Medulla oblongata (tissue), 1 donor: ENCODE data around the gene TMEFF2.

Experiments used
- DNase-seq: peaks from one replicate; pipeline ENCODE4 v3.0.0-alpha.2; 2015; ENCODE audit errors: extremely low spot score

Gene TMEFF2, protein sequence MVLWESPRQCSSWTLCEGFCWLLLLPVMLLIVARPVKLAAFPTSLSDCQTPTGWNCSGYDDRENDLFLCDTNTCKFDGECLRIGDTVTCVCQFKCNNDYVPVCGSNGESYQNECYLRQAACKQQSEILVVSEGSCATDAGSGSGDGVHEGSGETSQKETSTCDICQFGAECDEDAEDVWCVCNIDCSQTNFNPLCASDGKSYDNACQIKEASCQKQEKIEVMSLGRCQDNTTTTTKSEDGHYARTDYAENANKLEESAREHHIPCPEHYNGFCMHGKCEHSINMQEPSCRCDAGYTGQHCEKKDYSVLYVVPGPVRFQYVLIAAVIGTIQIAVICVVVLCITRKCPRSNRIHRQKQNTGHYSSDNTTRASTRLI

DNA sequence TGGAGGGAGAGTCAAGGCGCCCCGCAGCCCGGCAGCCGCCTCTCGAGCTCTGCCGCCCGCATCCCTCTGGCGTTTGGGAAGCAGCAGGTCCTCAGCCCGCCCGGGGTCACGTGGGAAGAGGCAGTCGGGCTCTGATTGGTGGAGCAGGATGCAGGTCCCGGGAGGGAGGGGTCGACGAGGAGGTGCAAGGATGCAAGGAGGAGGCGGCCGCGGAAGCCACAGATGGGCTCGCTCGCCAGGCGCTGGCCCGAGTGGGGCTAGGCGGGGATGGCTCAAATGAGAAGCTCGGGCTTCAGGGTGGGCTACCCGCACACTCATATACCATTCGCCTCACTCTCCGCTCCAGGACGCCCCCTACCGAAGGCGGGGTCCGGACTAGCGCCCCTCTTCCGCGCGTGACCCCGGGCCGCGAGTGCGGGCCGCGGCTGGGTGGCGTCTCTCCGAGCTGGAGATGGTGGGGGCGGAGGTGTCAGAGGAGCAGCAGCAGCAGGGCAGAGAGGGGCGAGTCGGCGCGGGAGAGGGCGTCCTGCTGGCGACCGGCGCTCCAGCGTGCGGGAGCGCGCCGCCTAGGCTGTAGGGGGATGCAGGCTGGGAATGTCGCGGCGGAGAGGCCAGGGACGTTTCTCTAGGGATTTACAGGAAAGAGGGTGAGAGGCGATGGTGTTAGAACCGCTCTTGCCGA is at the start of gene TMEFF2:
TSS of gene TMEFF2 (minus strand) at position 68 of the 682 bp plus-strand sequence. CDS start 409 bp downstream, outside the sequence.
- peak; percentile 95 for DNase-seq

DNA sequence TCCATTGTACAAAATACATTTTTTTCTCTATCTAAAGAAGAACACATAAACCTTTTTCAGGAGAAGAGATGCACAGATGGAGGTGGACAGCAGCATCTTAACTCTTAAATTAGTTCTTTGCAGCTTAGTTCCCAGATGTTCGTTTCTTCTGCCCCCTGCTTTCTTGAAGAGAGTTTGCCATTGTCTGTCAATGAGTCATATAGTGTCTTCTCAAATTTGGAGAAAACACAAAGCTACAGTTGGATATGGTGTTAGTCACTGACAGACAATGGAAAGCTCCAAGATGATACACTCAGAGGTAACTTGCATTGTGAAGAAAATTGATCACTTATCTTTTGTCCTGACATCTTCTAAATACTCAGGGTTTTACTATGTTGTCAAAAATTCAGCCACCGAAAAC is 48.8 kb upstream of the TMEFF2 start:
- no peak for DNase-seq

DNA sequence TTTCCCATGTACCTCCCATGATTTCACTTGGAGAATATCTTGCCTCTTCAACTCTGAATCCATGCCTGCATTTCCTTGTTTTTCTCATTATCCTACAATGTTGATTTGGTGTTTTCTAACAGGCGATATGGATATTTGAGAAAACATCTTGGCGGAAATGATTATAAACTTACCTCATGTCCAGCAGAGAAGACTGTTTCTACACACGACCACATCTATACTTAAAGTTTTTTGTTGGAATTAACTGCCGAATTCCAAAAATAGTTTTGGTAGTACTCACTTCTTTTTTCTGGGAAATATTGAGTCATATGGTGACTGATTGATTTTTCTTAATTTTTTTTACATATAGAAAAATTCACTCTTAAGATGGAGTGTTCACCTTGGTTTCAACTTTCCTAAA is 41.4 kb upstream of the TMEFF2 start:
- no peak for DNase-seq

DNA sequence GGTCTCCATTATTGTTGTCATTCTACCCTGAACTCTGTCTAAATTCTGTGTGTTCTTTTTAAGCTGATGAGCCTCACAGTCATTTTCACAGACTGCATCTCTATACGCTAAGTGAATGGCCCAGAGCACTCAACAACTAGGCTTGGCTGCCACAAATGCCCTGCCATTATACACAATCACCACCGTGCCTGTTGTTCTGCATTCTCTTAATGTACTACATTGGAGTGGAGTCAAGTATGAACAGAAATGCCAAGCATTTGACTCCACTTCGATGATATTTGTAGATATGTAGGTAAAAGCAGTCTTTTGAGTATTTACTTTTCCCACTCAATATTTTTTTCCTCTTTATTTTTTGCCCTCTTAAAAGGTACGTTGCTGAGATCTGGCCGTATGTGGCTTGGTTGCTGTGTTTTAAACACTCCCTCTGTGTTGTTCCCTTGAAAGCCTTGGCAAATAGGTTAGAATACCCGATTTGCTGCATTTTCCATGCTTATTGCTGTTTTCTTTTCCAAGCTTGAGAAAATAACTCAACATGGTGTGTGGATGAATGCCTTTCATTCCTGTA is 36.2 kb upstream of the TMEFF2 start:
- no peak for DNase-seq

DNA sequence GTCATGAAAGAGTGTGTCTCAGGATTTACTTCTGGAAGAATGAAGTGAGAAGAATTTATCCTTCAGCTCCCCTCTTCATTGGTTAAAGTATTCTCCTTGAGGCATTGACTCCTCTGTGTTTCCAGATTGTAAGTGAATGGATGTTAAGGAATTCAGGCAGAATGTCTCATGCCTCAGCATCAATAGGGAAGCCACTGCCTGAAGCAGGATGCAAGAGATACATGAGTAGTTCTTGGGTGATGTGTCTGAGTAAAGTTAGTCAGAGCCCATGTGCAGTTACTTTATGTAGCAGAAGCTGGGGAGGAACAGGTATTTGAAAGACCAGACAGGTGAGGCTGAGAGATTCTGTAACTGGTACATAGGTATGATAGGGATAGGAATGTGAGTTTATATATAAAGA is 34.0 kb upstream of the TMEFF2 start:
- no peak for DNase-seq

DNA sequence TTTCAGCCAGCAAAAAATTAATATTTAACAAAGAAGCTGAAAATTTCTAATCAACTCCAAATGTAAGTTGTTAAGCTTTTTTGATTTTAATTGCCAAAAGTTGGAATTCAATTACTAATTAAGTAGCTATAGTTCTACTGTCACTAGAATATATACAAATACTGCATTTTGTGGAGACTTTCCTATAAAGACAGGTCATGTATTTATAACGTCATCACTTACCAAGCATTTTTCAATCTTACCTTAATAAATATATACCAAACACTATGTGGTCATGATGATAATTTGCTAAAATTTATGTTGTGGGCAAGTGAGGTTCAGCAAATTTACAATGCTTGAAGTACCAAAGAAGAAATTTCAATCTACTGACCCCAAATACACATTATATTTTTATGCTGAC is 24.2 kb upstream of the TMEFF2 start:
- no peak for DNase-seq

DNA sequence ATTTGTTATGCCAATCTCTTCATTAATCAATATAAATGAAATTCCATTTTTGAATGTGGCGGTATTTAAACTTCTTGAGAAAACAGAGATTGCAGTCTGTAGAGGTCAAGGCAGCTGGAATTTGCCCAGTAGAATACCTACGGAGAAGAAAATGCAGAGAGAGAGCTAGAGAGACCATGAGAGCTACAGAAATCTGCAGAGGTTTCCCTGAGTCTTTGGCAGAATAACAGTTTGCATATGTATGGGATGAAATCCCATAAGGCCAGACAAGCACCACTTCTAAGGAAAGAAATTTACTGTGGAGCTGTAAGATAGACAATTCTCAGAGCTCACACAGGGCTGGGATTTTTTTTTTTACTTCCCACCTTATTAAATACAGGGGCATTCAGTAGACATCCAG is 23.6 kb upstream of the TMEFF2 start:
- DNase-seq = no peak

DNA sequence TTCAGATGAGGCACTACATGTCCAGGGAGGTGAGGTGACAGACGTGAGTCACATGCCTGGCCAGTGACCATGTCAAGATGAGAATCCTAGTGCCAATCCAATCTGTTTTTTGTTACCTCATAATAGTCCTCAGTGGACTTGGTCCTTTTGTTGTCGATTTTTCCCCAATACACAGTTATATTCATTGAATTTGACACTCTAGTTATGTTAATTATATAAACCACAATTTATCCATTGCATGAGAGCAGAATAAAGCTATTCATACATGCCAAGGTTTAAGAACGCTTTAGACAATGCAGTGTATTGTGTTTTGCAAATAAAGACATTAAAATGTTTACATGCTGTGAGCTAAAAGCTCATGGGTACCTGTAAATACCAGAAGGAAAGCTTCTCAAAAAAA is 21.6 kb upstream of the TMEFF2 start:
- DNase-seq = peak; percentile 38

DNA sequence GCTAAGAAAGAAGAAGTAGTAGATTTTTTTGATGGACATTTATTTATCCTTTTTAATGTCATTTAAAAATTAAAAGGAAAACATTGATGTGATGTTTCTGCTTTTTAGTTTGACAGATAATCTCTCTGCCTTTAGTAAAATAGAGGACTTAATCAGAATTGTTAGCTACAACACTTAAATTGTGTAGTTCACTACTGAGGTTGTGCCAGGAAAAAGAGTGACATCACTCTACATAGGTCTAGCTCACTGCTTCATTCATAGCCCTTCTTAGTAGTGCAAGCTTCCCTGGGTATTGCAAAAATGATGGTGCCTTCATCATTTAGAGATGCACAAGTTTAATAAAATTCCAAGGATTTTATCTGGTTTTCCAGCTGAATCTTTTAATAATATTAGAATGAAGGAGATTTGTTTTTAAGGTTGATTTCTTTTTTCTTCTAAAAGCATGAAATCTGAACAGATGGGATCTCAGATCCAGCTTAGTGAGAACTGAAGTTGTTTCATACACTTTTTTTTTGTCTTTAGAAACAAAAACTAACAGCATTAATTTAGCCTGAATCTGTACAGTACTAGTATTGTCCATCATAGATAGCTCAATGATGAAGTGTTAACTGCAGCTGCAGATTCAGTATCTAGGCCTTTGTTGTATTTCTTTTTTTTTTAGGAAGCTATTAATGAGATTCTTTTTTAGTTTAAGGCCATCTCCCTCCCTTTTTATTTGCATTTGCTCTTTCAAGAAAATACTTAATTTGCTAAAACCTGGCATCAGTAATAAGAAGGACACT is 20.6 kb upstream of the TMEFF2 start:
- peak; percentile 59 for DNase-seq

DNA sequence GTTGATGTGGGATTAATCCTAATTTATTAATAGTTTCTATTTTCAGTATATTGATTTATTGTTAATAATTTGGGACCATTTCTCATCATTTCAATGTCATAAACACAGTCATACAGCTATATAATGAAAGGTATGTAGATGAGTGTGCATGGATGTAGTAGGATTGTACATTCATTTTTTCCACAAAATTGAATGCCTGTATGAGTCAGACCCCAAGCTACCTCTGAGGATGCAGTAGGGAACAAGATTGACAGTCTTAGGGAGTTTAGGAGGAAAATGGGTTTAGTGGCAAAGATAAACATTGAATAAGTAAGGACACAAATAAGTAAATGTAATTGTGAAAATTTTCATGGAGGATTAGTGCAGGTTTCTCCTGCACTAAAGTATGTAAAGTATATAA is 14.1 kb upstream of the TMEFF2 start:
- DNase-seq = no peak

DNA sequence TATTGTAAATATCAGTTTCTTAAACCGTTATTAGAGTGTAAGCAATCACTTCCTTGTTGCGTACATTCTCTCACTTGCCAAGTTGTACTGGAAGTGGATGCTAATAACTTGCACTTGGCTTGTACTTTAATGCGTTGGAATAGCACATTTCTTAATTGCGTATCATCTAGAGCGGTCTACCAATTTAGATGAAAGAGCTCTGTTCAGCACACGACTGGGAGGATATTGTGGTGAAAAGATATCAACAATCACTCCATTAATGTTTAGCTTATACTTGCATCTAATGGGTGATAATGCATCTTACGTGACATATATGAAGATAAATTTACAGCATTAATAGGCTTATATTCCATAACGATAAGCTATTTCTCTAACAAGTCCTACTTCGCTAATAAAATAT is 11.7 kb upstream of the TMEFF2 start:
- DNase-seq = no peak

DNA sequence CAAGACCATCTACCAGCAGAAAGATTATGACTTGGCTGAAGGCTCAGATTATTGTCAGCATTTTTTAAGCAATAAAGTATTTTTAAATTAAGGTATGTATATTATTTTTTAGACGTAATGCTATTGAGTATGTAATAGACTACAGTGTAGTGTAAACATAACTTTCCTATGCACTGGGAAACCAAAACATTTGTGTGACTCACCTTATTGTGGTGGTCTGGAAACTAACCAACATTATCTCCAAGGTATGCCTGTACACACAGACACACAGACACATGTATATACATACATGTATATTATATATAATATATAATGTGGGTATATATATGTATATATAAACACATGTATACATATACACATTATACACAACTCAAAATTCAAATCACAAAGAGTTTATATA is 9.1 kb upstream of the TMEFF2 start:
- DNase-seq = no peak

DNA sequence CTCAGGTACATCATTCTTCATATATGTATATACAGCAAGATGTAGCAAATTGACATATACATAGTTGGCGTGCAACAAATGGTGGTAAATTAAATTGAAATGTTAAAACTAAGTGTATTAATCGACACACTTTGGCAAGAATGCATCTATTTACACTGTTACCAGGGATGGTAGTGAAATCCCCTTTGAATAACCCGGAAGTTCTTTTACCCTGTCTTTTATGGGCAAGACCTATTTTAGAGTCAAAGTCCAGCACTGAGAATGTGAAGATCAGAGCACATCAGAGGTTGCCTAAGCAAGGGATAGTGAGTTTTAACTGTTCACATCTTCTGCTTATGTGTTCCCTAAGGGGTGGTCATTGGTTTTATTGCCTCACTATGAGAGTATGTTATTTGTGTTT is 7.6 kb upstream of the TMEFF2 start:
- DNase-seq = no peak

DNA sequence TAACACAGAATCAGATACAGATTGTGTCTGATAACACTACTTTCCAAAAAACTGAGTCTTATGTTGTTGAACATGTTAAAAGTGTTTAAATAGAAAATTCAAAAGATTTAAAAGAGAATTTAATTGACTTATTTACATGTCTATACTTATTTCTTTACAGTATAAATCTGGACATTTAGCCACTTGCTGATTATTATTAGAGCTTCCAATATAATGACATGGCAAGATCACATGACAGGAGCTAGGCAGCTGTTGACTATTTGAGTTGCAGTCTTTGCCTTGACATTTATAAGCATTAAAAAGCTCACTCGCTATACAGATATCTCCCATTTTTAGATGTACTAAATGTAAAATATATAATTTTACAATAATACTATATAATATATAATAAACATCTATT is 6.4 kb upstream of the TMEFF2 start:
- DNase-seq = no peak

DNA sequence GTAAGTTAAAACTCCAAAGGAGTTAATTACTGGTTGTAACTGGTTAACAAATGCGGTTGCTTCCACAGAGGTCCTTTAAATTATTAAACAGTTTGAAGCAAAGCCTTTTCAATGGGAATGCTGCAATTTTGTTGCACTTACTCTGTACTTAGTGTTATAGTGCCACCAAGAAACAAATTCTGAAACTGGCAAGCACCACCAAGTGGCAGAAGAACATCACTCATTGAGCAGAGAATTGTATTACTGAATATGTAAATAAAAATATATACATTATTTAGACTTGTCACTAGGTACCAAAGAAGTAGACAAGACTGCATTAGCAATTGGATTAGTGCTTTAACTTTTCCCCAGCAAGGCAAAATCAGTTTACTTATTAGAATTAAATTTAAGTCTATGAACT is 2.6 kb upstream of the TMEFF2 start:
- peak; percentile 77 for DNase-seq

DNA sequence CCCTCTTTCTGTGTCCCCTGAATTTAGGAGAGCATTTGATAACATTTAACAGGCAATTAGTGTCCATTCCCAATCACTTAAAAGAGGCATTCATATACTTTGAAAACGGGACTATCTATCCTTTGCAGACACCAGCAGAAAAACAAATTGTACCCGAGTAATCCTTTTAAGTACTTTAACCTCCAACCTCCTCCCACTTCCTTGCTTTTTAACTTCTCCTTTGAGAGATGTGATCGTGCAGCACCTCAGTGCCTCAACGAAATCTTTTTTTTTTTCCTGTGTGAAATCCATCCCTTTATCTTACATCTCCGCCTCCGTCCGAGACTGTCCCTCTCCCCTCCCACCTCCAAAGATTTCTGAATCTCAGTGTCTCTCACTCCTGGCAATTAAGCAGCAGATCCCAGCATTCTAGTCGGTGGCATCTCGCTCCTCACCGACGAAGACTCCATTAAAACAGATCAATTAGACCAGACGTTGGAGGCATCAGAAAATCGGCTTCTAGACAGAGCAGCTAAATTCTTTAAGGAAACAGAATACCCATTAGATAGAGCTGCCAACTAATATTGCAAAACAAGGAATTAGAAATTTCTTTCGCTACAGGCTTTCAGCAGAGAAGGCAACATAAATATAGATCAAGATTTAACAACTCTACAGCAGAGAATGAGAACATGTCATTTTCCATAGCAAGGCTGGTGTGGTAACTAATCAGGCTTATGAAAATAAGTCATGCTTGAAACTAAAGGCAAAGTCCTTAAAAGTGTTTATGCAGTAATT is 1.9 kb upstream of the TMEFF2 start:
- no peak for DNase-seq

DNA sequence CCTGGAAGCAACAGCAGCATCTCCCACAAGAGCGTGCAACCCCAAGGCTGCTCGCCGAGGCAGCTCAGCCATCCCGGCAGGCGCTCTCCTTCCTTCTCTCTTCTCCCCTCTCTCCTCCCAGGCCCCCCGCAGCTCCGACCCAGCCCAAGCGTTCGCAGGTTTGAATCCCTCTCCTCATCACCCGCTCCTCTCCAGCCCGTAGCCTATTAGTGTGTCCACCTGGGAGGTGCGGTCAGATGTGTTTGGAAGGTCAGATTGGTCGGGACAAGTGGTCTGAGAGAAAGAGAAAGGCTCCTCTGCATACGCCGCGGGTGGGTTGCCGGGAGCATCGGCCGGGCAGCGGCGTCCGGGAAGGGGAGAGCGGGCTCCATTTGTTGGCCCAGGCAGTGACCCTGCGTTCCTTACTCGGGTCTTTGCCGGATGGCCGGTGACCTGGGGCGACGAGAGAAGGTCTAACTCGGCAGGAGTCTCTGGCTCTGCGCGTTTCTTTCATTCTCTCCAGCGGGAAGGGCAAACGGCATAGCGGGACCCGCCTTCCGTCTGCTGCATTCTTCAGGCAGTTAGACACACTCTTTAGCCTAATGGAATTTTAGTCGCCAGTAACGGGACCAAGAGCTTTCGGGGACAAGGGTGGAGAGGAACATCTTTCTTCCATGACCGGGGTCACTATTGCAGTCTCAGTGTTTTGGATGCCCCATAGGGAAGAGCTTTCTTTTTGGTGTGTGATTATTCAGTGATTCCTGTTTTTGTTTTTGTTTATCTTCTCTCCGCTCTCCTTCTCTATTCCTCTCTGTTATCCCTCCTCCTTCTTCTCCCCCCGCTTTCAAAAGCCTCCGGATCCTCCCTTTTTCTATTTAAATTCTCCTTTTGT is 1.1 kb upstream of the TMEFF2 start:
- DNase-seq = no peak

DNA sequence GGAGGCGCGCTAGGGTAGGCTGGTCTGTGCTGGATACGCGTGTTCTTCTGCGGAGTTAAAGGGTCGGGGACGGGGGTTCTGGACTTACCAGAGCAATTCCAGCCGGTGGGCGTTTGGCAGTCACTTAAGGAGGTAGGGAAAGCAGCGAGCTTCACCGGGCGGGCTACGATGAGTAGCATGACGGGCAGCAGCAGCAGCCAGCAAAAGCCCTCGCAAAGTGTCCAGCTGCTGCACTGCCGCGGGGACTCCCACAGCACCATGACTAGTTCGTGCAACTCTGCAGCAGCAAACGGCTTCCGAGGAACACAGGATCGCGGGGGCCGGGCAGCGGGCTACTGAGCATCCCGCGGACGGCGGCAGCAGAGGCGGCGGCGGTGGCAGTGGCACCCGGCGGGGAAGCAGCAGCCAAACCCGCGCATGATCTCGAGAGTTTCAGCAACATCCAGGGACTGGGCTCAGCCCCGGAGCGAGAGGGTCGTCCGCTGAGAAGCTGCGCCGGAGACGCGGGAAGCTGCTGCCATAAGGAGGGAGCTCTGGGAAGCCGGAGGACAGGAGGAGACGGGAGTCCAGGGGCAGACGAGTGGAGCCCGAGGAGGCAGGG is 368 bp downstream of the TMEFF2 start:
- no peak for DNase-seq

DNA sequence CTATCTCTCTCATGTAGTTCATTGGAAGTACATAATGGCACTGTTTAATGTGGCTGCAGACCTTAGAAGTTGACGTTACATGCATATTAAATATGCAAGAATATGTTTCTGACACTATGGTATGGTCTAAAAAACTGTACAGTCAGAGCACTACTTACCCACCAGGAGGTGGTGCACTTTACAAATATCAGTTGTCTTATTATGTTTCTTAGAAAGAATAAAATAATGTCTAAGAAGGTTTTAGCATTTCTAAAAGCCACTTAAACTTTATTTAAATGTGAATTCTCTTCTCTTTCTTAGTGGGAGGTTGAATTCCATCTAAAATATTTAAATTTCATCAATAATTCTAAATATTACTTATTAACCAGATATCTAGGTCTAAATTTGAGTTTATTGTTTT is 4.3 kb downstream of the TMEFF2 start:
- no peak for DNase-seq

DNA sequence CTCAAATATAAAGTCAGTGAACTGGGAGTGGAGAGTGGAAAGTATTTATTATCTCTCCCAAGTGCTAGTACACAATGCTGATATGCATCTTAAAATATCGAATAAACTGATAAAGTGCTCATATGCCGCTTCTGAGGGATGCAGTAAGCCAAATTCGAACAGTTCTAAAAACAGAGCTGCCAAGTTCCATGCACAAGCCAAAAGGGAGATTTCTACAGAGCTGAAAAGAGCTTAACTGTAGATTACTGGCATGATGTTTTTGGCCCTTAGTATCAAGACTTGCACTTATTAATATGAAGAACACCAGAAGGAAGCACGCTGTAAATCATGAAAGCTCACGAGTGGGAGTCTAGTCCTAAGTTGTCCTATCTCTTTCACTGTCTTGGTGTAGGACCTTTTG is 7.9 kb downstream of the TMEFF2 start:
- no peak for DNase-seq
